M059J (cell line): ENCODE results near the gene CLIC4. TPM values are rescaled to one million over a fixed set of nuclear protein-coding genes. Genes with fewer than 3 reads are reported as not detected.

Experiments used
- DNase-seq: peaks from one replicate; pipeline ENCODE4 v3.0.0-alpha.2; 2012; ENCODE audit warnings: low read depth
- total RNA-seq: library from RNA; depleted of rRNA; stranded (reverse); fragments of >200 nt; shearing (Covaris generic); gene quantifications from 2 replicates; pipeline ENCODE4 v1.2.3, GENCODE V29; 2014

CLIC4 gene
- total RNA-seq, 1 experiment from 2014 or later = 621 TPM

- no peak for DNase-seq
These were observed 113.0 kb downstream of the CLIC4 start for GRCh38 chr1:24858277-24858676.

GRCh38 chr1:24859063-24860010, 114.1 kb downstream of the CLIC4 start:
- no peak for DNase-seq

GRCh38 chr1:24860841-24861240, 115.6 kb downstream of the CLIC4 start:
- DNase-seq = no peak

- DNase-seq = no peak
These were observed 116.8 kb downstream of the CLIC4 start for GRCh38 chr1:24861821-24862727.

- no peak for DNase-seq
These were observed 117.7 kb downstream of the CLIC4 start for GRCh38 chr1:24862775-24863483.

GRCh38 chr1:24864370-24864777, 119.1 kb downstream of the CLIC4 start:
- DNase-seq = no peak

GRCh38 chr1:24865168-24865567, 119.9 kb downstream of the CLIC4 start:
- no peak for DNase-seq

- DNase-seq = no peak
These were observed 120.3 kb downstream of the CLIC4 start for GRCh38 chr1:24865587-24865986.

GRCh38 chr1:24866211-24867083, 121.2 kb downstream of the CLIC4 start:
- DNase-seq = no peak

- DNase-seq = no peak
These were observed 122.0 kb downstream of the CLIC4 start for GRCh38 chr1:24867084-24867870.

GRCh38 chr1:24868016-24868875, 123.0 kb downstream of the CLIC4 start:
- DNase-seq = peak; percentile 37

GRCh38 chr1:24870551-24871195, 125.4 kb downstream of the CLIC4 start:
- no peak for DNase-seq

- no peak for DNase-seq
These were observed 126.2 kb downstream of the CLIC4 start for GRCh38 chr1:24871306-24871901.

- DNase-seq = no peak
These were observed 127.0 kb downstream of the CLIC4 start for GRCh38 chr1:24872061-24872850.

- DNase-seq = no peak
These were observed 127.9 kb downstream of the CLIC4 start for GRCh38 chr1:24873148-24873547.

- DNase-seq = no peak
These were observed 128.8 kb downstream of the CLIC4 start for GRCh38 chr1:24874056-24874455.

GRCh38 chr1:24874611-24875234, 129.5 kb downstream of the CLIC4 start:
- no peak for DNase-seq
